Activated T-cell treated with anti-CD3 and anti-CD28 coated beads for 24 hours (primary cell): ENCODE results near the gene PIN4.
"Not testable (repeated sequence)": the region's sequence is repeated elsewhere in the genome, so short reads cannot be mapped to it uniquely, and the experiment has no call there.

Source experiments
- DNase-seq: peaks from one replicate; pipeline ENCODE4 v3.0.0-alpha.2; 2020; ENCODE audit warnings: low read depth

Gene PIN4

GRCh38 chrX:72202792-72203401 lies 21.3 kb downstream of the PIN4 start:
- DNase-seq, result no peak

- DNase-seq, result no peak
These were observed 21.9 kb downstream of the PIN4 start for GRCh38 chrX:72203421-72203820.

- no peak for DNase-seq
These were observed 24.1 kb downstream of the PIN4 start for GRCh38 chrX:72205706-72206105.

- no peak for DNase-seq
These were observed 25.8 kb downstream of the PIN4 start for GRCh38 chrX:72207366-72207765.

GRCh38 chrX:72208126-72208800 lies 26.7 kb downstream of the PIN4 start:
- DNase-seq, result no peak

GRCh38 chrX:72216973-72217372 lies 35.4 kb downstream of the PIN4 start:
- DNase-seq, result no peak

GRCh38 chrX:72220375-72220774 lies 38.8 kb downstream of the PIN4 start:
- DNase-seq, result not testable (repeated sequence)

GRCh38 chrX:72230290-72230689 lies 48.7 kb downstream of the PIN4 start:
- DNase-seq, result no peak

GRCh38 chrX:72236841-72237240 lies 55.3 kb downstream of the PIN4 start:
- DNase-seq, result no peak

- DNase-seq, result no peak
These were observed 56.6 kb downstream of the PIN4 start for GRCh38 chrX:72238183-72238582.

GRCh38 chrX:72238721-72239475 lies 57.3 kb downstream of the PIN4 start, which contains the start of gene ERCC6L:
Gene ERCC6L (minus strand): TSS chrX:72239027. CDS start chrX:72238911, 116 bp downstream.
- DNase-seq, result peak; percentile 80

- no peak for DNase-seq
These were observed 59.4 kb downstream of the PIN4 start for GRCh38 chrX:72240976-72241375.

GRCh38 chrX:72243472-72243871 lies 61.9 kb downstream of the PIN4 start:
- DNase-seq, result no peak

GRCh38 chrX:72245461-72246089 lies 64.0 kb downstream of the PIN4 start:
- DNase-seq, result no peak

GRCh38 chrX:72247206-72247942 lies 65.8 kb downstream of the PIN4 start:
- no peak for DNase-seq
